GM12892 (cell line): ENCODE data around the gene PRAMEF2.

Experiments used
- POLR2A ChIP-seq: IDR thresholded peaks from 2 replicates; pipeline ENCODE4 v1.6.1; 2011; ENCODE audit warnings: low read depth, low read length, control low read depth
- POLR2AphosphoS5 ChIP-seq: IDR thresholded peaks from 2 replicates; pipeline ENCODE4 v1.6.1; 2011; ENCODE audit warnings: low read depth, low read length, control low read depth
- TAF1 ChIP-seq: IDR thresholded peaks from 2 replicates; pipeline ENCODE4 v1.6.1; 2011; ENCODE audit warnings: low read depth, mild to moderate bottlenecking, control low read depth, low read length, borderline replicate concordance

DNA sequence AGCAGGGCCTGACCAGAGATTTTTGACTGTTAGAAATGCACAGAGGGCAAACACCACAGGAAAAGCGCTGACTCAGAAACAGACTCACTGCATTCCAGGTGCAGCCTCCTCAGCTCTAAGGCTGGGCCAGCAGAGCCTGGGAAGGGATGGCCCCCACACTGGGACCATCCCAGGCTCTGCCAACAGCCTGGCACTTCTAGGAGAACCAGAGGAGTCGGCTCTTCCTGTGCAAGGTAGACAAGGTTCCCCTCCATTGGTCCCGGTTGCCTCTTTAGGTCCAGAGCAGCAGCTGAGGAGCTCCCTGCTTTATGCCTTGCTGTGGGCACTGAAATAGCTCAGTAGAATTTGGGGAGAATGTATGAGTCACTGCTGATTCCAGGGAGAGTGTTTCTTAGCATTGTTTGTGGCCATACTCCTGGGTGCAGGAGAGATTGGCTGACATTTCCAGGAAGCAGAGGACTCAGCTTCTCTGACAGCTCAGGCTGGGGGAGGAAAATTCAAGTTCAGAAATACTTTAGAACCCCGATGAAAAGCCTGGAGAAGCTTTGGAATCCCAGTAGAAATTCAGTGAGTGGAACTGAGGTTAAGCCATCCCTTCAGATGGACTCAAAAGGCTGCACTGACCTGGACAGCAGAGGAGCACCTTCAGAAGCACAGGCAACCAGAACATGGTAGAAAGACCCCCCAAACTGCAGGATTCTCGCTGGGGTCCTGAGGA lies 46.0 kb upstream of the PRAMEF2 start:
- TF ChIP-seq POLR2A = no peak
- TF ChIP-seq POLR2AphosphoS5 = no peak
- TF ChIP-seq TAF1 = no peak
